GM12875 (cell line): Measurements from ENCODE around the gene GNA15.

Source experiments
- H3K4me3 ChIP-seq: one replicate; pipeline ENCODE4 v1.5.1; 2011; ENCODE audit warnings: low read depth, low read length, control low read depth
- TF ChIP-seq, protein P1 (sequence below): IDR thresholded peaks from 2 replicates; pipeline ENCODE4 v1.5.1; 2011; ENCODE audit warnings: low read depth, mild to moderate bottlenecking, control low read depth, inconsistent platforms, low read length, moderate library complexity, borderline replicate concordance; ENCODE audit not compliant: insufficient read depth

GNA15 gene

GRCh38 chr19:3132971-3133792, 2.7 kb upstream of the GNA15 start:
- TF ChIP-seq, protein P1, sequence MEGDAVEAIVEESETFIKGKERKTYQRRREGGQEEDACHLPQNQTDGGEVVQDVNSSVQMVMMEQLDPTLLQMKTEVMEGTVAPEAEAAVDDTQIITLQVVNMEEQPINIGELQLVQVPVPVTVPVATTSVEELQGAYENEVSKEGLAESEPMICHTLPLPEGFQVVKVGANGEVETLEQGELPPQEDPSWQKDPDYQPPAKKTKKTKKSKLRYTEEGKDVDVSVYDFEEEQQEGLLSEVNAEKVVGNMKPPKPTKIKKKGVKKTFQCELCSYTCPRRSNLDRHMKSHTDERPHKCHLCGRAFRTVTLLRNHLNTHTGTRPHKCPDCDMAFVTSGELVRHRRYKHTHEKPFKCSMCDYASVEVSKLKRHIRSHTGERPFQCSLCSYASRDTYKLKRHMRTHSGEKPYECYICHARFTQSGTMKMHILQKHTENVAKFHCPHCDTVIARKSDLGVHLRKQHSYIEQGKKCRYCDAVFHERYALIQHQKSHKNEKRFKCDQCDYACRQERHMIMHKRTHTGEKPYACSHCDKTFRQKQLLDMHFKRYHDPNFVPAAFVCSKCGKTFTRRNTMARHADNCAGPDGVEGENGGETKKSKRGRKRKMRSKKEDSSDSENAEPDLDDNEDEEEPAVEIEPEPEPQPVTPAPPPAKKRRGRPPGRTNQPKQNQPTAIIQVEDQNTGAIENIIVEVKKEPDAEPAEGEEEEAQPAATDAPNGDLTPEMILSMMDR: no peak
- peak overlapping the region; percentile 1 for H3K4me3 ChIP-seq

DNA sequence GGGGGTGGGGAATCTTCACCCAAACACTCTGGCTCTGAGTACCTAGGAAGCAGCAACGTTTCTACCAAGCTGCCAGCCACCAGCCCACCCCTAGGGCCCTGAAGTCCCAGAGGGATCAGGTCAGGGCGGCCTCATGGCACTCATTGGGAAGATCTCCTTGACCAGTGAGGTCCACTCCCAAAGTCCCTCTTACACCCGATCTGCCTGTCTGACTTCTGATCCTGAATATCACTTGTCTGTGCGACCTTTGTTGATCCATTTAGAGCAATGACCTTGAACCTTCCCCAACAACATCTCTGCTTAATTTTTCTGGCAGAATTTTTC, 2.1 kb upstream of the GNA15 start:
- TF ChIP-seq, protein P1: no peak
- H3K4me3 ChIP-seq: no peak overlapping the region

DNA sequence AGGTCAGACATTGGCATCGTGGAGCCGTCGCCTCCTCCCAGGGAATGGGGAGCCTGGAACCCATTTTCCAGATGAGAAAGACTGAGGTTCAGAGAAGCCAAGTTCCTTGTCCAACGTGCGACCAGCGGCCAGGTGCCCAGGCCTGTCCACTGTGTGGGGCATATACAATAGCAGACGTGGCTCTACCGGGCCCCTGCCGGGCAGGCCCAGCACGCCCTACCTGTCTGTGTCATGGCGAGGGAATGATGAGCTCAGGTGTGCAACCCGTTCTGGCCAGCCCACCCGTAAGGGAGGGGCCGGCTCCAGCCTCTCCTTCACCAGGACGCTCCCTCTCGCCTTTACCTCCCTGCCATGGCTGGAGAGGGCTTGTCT, 837 bp downstream of the GNA15 start:
- TF ChIP-seq, protein P1: no peak
- peak overlapping the region; percentile 90 for H3K4me3 ChIP-seq

DNA sequence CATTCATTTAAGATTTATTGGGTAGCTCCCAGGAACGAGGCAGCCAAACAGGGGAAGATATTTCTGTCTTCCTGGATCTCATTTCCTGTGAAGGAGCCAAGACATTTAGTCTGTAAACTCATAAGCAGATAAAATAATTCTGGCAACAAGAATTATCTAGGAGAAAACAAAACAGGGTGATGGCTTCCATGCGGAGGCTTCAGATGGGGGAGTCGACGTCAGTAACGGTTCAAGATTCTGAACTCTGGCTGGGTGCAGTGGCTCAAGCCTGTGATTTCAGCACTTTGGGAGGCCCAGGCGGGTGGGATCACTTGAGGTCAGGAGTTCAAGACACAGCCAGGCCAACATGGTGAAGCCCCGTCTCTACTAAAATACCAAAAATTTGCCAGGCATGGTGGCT, 1.3 kb downstream of the GNA15 start:
- TF ChIP-seq, protein P1: no peak
- H3K4me3 ChIP-seq: peak overlapping the region; percentile 90

GRCh38 chr19:3138268-3138667, 2.4 kb downstream of the GNA15 start:
- TF ChIP-seq, protein P1: no peak
- no peak overlapping the region for H3K4me3 ChIP-seq

- H3K4me3 ChIP-seq: no peak overlapping the region
- TF ChIP-seq, protein P1: no peak
Measured at GRCh38 chr19:3140667-3141038, 4.8 kb downstream of the GNA15 start.

DNA sequence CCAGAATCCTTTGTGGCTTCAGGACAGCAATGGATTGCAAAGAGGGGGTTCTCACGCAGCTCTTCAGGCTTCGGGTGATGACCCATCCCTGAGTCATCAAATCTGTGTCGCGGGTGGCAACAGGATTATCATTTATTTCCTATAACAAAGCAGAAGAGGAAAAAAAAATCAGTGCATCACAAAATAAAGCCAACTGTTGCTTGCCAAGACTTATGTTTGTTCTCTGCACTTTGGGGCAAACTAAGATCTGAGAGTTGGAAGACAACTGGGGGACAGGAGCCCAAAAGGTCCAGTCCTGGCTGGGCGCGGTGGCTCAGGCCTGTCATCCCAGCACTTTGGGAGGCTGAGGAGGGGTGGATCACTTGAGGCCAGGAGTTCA, 6.4 kb downstream of the GNA15 start:
- TF ChIP-seq, protein P1: no peak
- no peak overlapping the region for H3K4me3 ChIP-seq
